ENCODE data around the gene TTC33. TPM values are rescaled to one million over a fixed set of nuclear protein-coding genes. Genes with fewer than 3 reads are reported as not detected.

Gene TTC33
- total and polyA plus RNA-seq, 2 of the 13 experiments (the other 11 are each of a cell fraction or from before 2014, with no cell fraction given) = 4.5 to 20.0 TPM

DNA sequence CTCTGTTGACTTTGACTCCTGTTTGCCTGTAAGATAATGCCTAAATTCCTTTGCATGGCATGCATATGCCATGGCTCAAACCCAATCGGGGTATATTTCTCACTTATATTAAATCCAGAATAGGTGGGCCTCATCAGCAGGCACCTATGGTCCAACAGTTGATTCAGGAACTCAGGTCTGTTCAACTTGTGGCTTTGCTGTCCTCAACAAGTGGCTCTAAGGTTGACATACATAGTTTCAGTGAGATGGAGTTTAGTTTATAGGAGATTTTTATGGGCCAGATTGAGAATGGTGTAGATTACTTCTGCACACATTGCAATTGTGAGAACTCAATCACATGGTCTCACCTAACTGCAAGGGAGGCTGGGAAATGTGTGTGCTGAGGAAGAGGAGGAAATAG, 107.6 kb downstream of the TTC33 start (continued):
- TF ChIP-seq PATZ1 (CRISPR knock-in tag; IDR thresholded peaks at IDR 0.05) = no peak

DNA sequence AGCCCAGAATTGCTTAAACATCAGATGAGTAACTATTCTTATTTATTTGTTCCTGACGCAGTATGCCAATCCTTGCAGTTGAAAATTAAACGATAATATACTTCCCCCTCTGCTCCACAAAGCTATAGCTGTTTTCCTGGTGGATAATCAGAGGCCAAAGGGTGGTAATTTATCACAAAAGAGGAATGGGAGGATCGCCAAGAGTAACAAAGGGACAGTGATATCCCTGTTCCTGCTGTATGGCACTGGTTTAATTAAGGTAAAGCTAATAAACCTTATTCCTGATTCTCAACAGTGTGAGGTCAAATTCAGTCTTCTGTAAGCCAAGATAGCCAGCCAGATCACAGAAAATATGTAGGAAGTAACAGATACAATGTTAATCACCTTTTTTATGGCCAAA, 109.5 kb downstream of the TTC33 start:
- Histone ChIP-seq H3K27me3 (ENCODE audit: control insufficient read depth in 1 of 2, insufficient read depth in 2 of 2, low read length in 2 of 2) (no peaks in the 10 kb centered on the region), H3K79me2 (ENCODE audit: insufficient read depth, low read length) (no peaks in the 10 kb centered on the region), H3K4me2 (ENCODE audit: low read depth, low read length) (no peak overlapping the region), H3K36me3 (replicated peaks in 1 of 2; ENCODE audit: control insufficient read depth in 1 of 2, insufficient read depth in 2 of 2, low read length in 2 of 2) (no peaks in the 10 kb centered on the region), H2AFZ (ENCODE audit: low read length) (no peak overlapping the region), H3K9ac (ENCODE audit: insufficient read depth, low read depth, low read length) (no peak overlapping the region), H3K4me1 (ENCODE audit: insufficient read depth, low read length) (no peaks in the 10 kb centered on the region), H3K4me3 (replicated peaks in 1 of 3; ENCODE audit: insufficient read depth in 1 of 3, low read depth in 2 of 3, low read length in 3 of 3) (no peak overlapping the region), H4K20me1 (ENCODE audit: insufficient read depth, low read length) (no peaks in the 10 kb centered on the region), H3K27ac (ENCODE audit: extremely low read length, insufficient read depth, low read length) (no peak overlapping the region), H3K9me3 (ENCODE audit: low read length) (no peaks in the 10 kb centered on the region)
- in situ Hi-C loops (cut with HindIII; ENCODE audit: extremely low pct_ligation_motif_present, low pct_unique_long_range_greater_than_20kb) = no loop called here
- no peak for FAIRE-seq
- DNase-seq (ENCODE audit: low spot score) = no peak
- WGBS (ENCODE audit: low lambda C conversion rate) = 5% methylated on average over 3 of the region's 3 CpGs
- ChIA-PET CTCF (ENCODE audit: low intra/inter-chr PET ratio, low total read pairs) (no interaction called here), POLR2A (no interaction called here)
- ATAC-seq = no peak
- intact Hi-C loops (cut with micrococcal nuclease; ENCODE audit: unreplicated experiment) = no loop called here
- BruUV-seq (replicated peaks) = no TSS peak
- TF ChIP-seq ZNF589 (CRISPR knock-in tag; conservative IDR thresholded peaks at IDR 0.05) (no peak), ARNTL (CRISPR knock-in tag; IDR thresholded peaks at IDR 0.05) (no peak), ZNF576 (CRISPR knock-in tag; IDR thresholded peaks at IDR 0.05) (no peak), ZBTB10 (CRISPR knock-in tag; IDR thresholded peaks at IDR 0.05; ENCODE audit: borderline replicate concordance) (no peak), AKAP8 (CRISPR knock-in tag; IDR thresholded peaks at IDR 0.05) (no peak), FOXA1 (IDR thresholded peaks at IDR 0.05) (no peak), FOXA1 (CRISPR knock-in tag; IDR thresholded peaks at IDR 0.05) (no peak), KAT8 (CRISPR knock-in tag; IDR thresholded peaks at IDR 0.05) (no peak), ZNF788 (CRISPR knock-in tag; IDR thresholded peaks at IDR 0.05; ENCODE audit: borderline replicate concordance) (no peak), ZNF782 (CRISPR knock-in tag; IDR thresholded peaks at IDR 0.05; ENCODE audit: borderline replicate concordance) (no peak)
- TF ChIP-seq, protein P1, sequence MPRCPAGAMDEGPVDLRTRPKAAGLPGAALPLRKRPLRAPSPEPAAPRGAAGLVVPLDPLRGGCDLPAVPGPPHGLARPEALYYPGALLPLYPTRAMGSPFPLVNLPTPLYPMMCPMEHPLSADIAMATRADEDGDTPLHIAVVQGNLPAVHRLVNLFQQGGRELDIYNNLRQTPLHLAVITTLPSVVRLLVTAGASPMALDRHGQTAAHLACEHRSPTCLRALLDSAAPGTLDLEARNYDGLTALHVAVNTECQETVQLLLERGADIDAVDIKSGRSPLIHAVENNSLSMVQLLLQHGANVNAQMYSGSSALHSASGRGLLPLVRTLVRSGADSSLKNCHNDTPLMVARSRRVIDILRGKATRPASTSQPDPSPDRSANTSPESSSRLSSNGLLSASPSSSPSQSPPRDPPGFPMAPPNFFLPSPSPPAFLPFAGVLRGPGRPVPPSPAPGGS (CRISPR knock-in tag; IDR thresholded peaks at IDR 0.05) = no peak
- TF ChIP-seq, protein P2, sequence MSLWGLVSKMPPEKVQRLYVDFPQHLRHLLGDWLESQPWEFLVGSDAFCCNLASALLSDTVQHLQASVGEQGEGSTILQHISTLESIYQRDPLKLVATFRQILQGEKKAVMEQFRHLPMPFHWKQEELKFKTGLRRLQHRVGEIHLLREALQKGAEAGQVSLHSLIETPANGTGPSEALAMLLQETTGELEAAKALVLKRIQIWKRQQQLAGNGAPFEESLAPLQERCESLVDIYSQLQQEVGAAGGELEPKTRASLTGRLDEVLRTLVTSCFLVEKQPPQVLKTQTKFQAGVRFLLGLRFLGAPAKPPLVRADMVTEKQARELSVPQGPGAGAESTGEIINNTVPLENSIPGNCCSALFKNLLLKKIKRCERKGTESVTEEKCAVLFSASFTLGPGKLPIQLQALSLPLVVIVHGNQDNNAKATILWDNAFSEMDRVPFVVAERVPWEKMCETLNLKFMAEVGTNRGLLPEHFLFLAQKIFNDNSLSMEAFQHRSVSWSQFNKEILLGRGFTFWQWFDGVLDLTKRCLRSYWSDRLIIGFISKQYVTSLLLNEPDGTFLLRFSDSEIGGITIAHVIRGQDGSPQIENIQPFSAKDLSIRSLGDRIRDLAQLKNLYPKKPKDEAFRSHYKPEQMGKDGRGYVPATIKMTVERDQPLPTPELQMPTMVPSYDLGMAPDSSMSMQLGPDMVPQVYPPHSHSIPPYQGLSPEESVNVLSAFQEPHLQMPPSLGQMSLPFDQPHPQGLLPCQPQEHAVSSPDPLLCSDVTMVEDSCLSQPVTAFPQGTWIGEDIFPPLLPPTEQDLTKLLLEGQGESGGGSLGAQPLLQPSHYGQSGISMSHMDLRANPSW (CRISPR knock-in tag; IDR thresholded peaks at IDR 0.05; ENCODE audit: borderline replicate concordance) = no peak
